NCI-H1105 treated with DMSO at 0.1 percent for 48 hours (cell line): Measurements from ENCODE around the gene FAM237B.
"Not testable (repeated sequence)": the region's sequence is repeated elsewhere in the genome, so short reads cannot be mapped to it uniquely, and the experiment has no call there.

Experiments
- DNase-seq: peaks from one replicate; lab custom pipeline; 2025; lab: John Stamatoyannopoulos, UW

The FAM237B gene

DNA sequence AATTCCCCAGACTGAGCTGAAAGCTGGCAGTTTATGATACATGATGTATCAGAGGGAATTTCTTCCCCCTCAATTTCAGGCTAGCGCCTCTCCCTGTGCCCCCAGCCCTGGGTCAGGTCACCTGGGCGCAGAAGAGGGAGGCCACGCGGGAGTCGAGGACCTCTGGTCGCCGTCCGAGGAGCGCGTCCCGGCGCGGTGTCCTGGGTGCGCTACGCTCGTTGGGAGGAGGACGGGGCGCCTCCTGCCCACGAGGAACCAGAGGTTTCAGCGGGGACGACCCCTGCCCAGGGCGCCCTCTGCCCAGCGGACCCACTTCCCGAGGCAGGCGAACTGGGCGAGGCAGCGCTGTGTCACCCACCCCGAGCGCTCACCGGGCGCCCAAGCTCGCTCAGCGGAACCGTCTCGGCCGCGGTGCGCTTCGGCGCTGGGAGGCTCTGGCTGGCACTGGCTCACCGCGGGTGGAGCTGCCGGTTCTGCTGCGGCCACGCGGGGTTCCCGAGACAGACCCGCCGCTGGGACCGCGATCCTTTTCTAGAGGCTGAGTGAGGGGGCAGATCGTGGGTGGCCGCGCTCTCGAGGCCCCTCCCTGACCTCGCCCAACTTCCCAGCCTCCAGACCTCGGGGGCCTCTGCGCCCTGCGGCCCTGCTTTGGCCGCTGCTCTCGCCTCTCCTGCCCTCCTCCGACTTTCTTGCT lies at the start of gene FAM237B:
Gene FAM237B, minus strand, starts transcription at position 504 of the 694 bp plus-strand sequence. CDS start 1,556 bp downstream, outside the sequence.
- no peak for DNase-seq

- DNase-seq: no peak
Observed at GRCh38 chr7:90351987-90352386, 30.9 kb upstream of the FAM237B start.

- DNase-seq: not testable (repeated sequence)
Observed at GRCh38 chr7:90350032-90350431, 28.9 kb upstream of the FAM237B start.

GRCh38 chr7:90349305-90349704 lies 28.2 kb upstream of the FAM237B start:
- no peak for DNase-seq

GRCh38 chr7:90347759-90348158 lies 26.7 kb upstream of the FAM237B start:
- DNase-seq: no peak

GRCh38 chr7:90346336-90347125 lies 25.4 kb upstream of the FAM237B start, which contains the start of gene GTPBP10:
TSS of gene GTPBP10 (plus strand) at chr7:90346716. CDS start at chr7:90346742, 26 bp downstream.
- DNase-seq: peak; percentile 92

GRCh38 chr7:90345595-90346335 lies 24.7 kb upstream of the FAM237B start:
- no peak for DNase-seq

GRCh38 chr7:90345016-90345415 lies 23.9 kb upstream of the FAM237B start:
- DNase-seq: no peak

GRCh38 chr7:90337106-90337505 lies 16.0 kb upstream of the FAM237B start:
- no peak for DNase-seq

DNA sequence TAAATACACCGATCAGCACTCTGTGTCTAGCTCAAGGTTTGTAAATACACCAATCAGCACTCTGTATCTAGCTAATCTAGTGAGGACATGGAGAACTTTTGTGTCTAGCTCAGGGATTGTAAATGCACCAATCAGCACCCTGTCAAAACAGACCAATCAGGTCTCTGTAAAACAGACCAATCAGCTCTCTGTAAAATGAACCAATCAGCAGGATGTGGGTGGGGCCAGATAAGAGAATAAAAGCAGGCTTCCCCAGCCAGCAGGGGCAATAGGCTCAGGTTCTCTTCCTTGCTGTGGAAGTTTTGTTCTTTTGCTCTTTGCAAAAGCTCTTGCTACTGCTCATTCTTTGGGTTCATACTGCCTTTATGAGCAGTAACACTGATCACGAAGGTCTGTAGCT lies 13.8 kb upstream of the FAM237B start:
- DNase-seq: not testable (repeated sequence)

GRCh38 chr7:90334193-90334843 lies 13.2 kb upstream of the FAM237B start:
- no peak for DNase-seq

DNA sequence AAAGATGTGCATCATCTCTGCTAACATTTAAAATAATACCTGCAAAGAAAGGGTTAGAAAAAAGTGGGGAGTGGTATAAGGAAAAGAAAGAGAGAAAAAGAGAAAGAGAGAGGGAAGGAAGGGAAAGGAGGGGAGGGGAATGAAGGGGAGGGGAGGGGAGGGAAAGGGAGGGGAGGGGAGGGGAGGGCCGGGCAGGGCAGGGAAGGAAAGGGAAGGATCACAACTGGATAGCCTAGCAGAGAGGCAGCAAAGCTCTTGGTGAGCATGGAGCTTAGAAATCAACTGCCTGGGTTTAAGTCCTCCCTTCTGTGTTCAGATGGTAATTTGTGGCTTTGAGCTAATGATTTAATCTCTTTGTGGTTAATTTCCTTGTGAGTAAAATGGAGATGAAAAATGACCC lies 5.4 kb upstream of the FAM237B start:
- no peak for DNase-seq

DNA sequence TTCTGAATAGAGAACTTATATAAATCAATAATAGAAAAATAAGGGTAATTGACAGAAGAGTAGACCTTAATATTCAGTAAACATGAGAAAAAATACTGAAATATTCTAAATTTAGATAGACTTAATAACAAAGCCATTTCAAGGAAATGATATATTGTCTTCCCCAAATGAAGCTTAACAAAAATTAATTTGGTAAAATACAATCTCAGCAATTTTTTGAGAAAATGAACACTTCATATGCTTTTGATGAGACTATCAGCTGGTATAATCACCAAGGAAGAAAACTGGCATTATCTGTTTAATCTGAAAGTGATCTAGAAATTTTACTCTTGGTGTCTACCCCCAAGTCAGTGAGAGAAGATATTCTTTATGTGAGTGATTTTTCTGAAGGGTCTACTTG lies 1.7 kb upstream of the FAM237B start:
- DNase-seq: no peak

DNA sequence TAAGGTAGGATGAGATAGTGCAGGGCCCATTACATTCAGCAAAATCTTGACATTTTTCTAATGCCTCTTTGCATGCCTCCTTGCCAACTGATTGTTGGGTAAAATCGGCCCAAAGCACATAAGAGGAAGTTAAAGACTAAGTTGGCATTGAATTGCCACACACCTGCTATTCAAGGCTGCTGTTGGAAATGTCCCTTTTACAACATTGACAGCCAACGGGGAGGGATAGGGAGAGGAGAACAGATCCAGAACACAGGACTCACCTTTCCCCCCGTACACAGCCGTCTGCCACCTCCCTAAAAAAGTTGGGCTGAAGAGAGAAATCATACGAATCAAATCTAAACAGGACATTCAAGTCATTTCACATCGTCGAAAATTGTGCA lies 695 bp downstream of the FAM237B start:
- DNase-seq: no peak

DNA sequence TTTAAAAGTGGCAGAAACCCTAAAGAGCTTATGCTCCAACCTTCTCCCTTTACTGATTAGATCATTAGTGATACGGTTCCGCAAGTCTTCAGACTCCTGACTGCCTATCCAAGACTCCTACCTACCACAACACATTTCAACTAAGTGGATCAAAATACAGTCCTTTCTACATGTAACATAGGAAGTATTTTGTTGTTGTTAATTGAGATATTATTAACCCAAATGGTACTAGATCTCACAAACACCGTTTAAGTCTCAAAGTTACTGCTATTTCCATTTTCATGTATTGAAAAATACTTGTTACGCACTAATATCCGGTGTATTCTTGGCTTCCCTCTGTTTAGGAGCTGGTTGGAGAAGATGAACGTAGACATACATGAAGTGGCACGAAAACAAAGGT lies 1.1 kb downstream of the FAM237B start:
- DNase-seq: no peak

GRCh38 chr7:90313907-90314306 lies 7.2 kb downstream of the FAM237B start:
- no peak for DNase-seq

DNA sequence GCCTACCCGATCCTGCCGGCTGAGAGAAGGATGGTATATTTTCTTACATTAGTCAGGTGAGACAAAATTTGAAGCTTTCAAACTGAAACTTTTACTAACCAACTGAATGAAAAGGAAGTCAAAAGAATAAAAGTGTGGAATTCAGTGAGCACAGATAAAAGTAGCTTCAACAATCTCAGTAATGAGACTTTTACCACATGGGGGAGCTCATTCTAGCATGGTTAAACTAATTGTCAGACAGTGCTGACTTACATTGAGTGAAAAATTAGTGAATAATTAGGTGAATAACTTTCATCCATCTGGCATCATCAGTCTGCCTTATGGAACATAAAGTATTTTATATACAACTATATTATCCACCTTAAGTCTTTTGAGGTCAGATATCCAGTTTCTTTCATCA lies 8.4 kb downstream of the FAM237B start:
- DNase-seq: no peak

GRCh38 chr7:90311175-90311574 lies 9.9 kb downstream of the FAM237B start:
- no peak for DNase-seq

- no peak for DNase-seq
Observed at GRCh38 chr7:90309872-90310271, 11.2 kb downstream of the FAM237B start.

GRCh38 chr7:90303241-90303640 lies 17.9 kb downstream of the FAM237B start:
- no peak for DNase-seq

DNA sequence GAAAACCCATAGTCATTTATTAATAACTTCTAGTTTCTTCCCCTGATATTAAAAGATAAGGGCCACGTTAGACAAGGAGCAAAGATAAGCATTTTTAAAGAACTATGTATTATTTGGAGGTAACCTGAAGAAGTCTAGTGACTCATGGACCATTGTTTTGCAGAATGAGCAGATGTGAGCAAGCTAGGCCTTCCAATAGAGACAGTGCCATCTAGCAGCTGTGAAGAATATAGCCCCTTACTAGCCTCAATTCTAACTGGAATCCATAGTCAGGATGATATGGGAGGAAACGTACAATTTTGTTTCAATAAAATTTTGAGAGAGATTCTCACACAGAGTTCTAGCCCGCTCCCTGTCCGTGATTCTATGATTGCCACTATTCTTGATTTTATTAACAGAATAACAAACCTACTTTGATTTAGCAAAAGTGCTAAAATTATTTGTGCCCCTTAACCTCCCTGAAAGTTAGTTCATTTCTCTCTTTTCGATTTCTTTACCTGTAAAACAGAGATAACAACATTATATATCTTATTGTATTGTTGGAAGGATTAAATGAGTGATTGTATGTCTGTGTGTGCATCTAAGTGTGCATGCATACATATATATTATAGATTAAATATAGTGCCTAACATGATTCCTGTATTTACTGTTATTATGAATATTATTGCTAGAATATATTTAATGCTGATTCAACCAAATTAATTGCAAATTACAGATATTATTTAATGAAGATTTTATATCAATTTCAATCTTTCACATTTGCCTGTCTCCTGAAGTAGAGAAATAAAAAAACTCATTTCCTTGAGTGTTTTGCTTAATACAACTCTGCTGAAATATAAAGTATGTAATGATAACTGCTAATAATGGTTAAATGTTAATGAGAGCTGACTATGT lies 22.7 kb downstream of the FAM237B start:
- peak; percentile 45 for DNase-seq
